Astrocyte (in vitro differentiated cells and primary cell): ENCODE results near the gene CRY1.

Experiments used
- EZH2 ChIP-seq: IDR thresholded peaks from 2 replicates; pipeline ENCODE4 v1.6.1; 2012; ENCODE audit warnings: mild to moderate bottlenecking, low read length, inconsistent platforms; ENCODE audit not compliant: insufficient read depth
- TF ChIP-seq, protein P1 (sequence below): IDR thresholded peaks from 2 replicates; pipeline ENCODE4 v1.5.1; 2011; ENCODE audit warnings: low read depth, mild to moderate bottlenecking, inconsistent platforms, low read length, moderate library complexity; ENCODE audit not compliant: insufficient read depth

- TF ChIP-seq, protein P1, sequence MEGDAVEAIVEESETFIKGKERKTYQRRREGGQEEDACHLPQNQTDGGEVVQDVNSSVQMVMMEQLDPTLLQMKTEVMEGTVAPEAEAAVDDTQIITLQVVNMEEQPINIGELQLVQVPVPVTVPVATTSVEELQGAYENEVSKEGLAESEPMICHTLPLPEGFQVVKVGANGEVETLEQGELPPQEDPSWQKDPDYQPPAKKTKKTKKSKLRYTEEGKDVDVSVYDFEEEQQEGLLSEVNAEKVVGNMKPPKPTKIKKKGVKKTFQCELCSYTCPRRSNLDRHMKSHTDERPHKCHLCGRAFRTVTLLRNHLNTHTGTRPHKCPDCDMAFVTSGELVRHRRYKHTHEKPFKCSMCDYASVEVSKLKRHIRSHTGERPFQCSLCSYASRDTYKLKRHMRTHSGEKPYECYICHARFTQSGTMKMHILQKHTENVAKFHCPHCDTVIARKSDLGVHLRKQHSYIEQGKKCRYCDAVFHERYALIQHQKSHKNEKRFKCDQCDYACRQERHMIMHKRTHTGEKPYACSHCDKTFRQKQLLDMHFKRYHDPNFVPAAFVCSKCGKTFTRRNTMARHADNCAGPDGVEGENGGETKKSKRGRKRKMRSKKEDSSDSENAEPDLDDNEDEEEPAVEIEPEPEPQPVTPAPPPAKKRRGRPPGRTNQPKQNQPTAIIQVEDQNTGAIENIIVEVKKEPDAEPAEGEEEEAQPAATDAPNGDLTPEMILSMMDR: no peak
- TF ChIP-seq EZH2: no peak
These were observed 37.7 kb upstream of the CRY1 start for GRCh38 chr12:107130830-107131611.
